Duodenal mucosa (tissue), 2 donors: ENCODE results near the gene PACS1.
"Not testable (repeated sequence)": the region's sequence is repeated elsewhere in the genome, so short reads cannot be mapped to it uniquely, and the experiment has no call there.

Experiments used
- H3K27ac ChIP-seq: one replicate; pipeline ENCODE4 v1.7.0; 2013; ENCODE audit warnings: low read depth, low read length
- H3K27me3 ChIP-seq, 2 donors: one replicate each; pipeline ENCODE4 v1.7.0; 2013; ENCODE audit warnings: low read length in 2 of 2, control low read depth in 1 of 2; ENCODE audit not compliant: insufficient read depth in 2 of 2, control insufficient read depth in 1 of 2
- H3K36me3 ChIP-seq, 2 donors: one replicate each; pipeline ENCODE4 v1.7.0; 2013; ENCODE audit warnings: low read length in 2 of 2, control low read depth in 1 of 2; ENCODE audit not compliant: insufficient read depth in 2 of 2, control insufficient read depth in 1 of 2
- H3K4me1 ChIP-seq, 2 donors: one replicate each; pipeline ENCODE4 v1.7.0; 2013; ENCODE audit warnings: low read length in 2 of 2, control low read depth in 1 of 2; ENCODE audit not compliant: insufficient read depth in 2 of 2, control insufficient read depth in 1 of 2
- H3K4me3 ChIP-seq, 2 donors: one replicate each; pipeline ENCODE4 v1.7.0; 2013; ENCODE audit warnings: low read length in 2 of 2, low read depth in 1 of 2
- H3K9ac ChIP-seq, 2 donors: one replicate each; pipeline ENCODE4 v1.7.0; 2013; ENCODE audit warnings: low read length in 2 of 2, low read depth in 1 of 2
- H3K9me3 ChIP-seq, 2 donors: one replicate each; pipeline ENCODE4 v1.7.0; 2013; ENCODE audit warnings: low read length in 2 of 2, control low read depth in 1 of 2; ENCODE audit not compliant: control insufficient read depth in 1 of 2

PACS1 gene

GRCh38 chr11:66106786-66107599, 36.9 kb downstream of the PACS1 start:
- no peaks in the 10 kb centered on the region for H3K27me3 ChIP-seq
- no peaks in the 10 kb centered on the region for H3K9me3 ChIP-seq
- H3K36me3 ChIP-seq: no peaks in the 10 kb centered on the region
- H3K27ac ChIP-seq: no peak overlapping the region
- H3K4me1 ChIP-seq: peaks cover 3 to 24% of the 10 kb centered on the region in 2 donors
- H3K9ac ChIP-seq: no peak overlapping the region
- no peak overlapping the region for H3K4me3 ChIP-seq

DNA sequence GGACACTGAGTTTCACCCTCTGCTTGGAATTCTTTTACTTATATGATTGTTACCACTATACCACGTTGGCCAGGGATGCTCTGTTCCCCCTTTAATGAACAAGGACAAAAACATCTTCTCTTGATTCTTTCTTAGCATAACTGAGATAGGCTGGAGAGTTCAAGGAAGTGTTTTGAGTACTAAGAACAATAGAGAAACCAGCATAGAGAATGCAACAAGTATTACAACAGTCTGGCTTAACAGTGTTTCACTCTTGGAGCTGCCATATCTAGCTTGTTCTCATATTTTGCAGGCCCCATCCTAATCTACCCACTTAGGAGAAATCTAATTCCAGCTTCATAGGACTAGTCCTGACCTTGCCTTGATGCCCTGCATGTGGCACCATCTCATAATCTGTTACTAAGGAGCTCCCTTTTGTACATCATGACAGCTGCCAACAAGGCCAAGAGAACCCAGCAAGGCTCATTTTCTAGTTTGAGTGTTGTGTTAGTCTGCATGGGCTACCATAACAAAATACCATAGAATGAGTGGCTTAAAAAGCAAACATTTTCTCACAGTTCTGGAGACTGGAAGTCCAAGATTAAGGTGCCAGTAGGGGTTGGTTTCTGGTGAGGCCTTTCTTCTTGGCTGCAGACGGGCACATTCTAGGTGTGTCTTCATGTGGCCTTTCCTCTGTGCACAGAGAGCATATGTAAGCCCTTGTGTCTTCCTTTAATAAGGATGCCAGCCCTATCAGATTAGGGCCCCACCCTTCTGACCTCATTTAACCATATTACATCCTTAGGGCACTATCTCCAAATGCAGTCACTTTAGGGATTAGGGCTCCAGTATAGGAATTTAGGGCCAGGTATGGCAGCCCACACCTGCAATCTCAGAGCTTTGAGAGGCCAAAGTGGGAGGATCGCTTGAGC, 37.8 kb downstream of the PACS1 start:
- Histone ChIP-seq H3K36me3 (no peaks in the 10 kb centered on the region), H3K27me3 (no peaks in the 10 kb centered on the region), H3K9ac (no peak overlapping the region), H3K4me1 (peaks cover 11 to 33% of the 10 kb centered on the region in 2 donors), H3K27ac (no peak overlapping the region), H3K4me3 (no peak overlapping the region), H3K9me3 (no peaks in the 10 kb centered on the region)

DNA sequence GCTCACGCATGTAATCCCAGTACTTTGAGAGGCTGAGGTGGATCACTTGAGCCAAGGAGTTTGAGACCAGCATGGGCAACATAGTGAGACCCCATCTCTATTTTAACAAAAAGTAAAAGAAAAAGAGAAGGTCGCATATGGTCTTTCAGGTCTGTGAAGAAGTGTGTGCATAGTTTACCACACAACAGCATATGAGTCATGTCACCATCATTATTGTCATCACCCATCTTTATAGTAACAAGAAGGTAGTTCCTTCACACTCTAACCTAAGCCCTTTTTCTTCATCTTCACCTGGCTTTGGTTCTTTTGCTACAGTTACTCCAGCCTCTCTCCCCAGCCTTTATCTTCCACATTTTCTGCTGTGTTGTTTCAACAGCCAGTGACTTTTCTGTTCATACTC, 39.2 kb downstream of the PACS1 start:
- H3K4me3 ChIP-seq: no peak overlapping the region
- no peaks in the 10 kb centered on the region for H3K36me3 ChIP-seq
- no peak overlapping the region for H3K27ac ChIP-seq
- no peak overlapping the region for H3K9ac ChIP-seq
- no peaks in the 10 kb centered on the region for H3K9me3 ChIP-seq
- H3K27me3 ChIP-seq: no peaks in the 10 kb centered on the region
- H3K4me1 ChIP-seq: peaks cover 18 to 44% of the 10 kb centered on the region in 2 donors

- no peaks in the 10 kb centered on the region for H3K36me3 ChIP-seq
- H3K27me3 ChIP-seq: no peaks in the 10 kb centered on the region
- H3K4me1 ChIP-seq: peaks cover 34 to 62% of the 10 kb centered on the region in 2 donors
- no peak overlapping the region for H3K4me3 ChIP-seq
- H3K9me3 ChIP-seq: no peaks in the 10 kb centered on the region
- no peak overlapping the region for H3K27ac ChIP-seq
- no peak overlapping the region for H3K9ac ChIP-seq
These were observed 41.1 kb downstream of the PACS1 start for GRCh38 chr11:66111158-66111557.

- H3K27ac ChIP-seq: no peak overlapping the region
- H3K4me3 ChIP-seq: no peak overlapping the region
- no peaks in the 10 kb centered on the region for H3K36me3 ChIP-seq
- H3K27me3 ChIP-seq: no peaks in the 10 kb centered on the region
- H3K4me1 ChIP-seq: peaks cover 40 to 61% of the 10 kb centered on the region in 2 donors
- H3K9me3 ChIP-seq: no peaks in the 10 kb centered on the region
- no peak overlapping the region for H3K9ac ChIP-seq
These were observed 42.0 kb downstream of the PACS1 start for GRCh38 chr11:66112041-66112491.

DNA sequence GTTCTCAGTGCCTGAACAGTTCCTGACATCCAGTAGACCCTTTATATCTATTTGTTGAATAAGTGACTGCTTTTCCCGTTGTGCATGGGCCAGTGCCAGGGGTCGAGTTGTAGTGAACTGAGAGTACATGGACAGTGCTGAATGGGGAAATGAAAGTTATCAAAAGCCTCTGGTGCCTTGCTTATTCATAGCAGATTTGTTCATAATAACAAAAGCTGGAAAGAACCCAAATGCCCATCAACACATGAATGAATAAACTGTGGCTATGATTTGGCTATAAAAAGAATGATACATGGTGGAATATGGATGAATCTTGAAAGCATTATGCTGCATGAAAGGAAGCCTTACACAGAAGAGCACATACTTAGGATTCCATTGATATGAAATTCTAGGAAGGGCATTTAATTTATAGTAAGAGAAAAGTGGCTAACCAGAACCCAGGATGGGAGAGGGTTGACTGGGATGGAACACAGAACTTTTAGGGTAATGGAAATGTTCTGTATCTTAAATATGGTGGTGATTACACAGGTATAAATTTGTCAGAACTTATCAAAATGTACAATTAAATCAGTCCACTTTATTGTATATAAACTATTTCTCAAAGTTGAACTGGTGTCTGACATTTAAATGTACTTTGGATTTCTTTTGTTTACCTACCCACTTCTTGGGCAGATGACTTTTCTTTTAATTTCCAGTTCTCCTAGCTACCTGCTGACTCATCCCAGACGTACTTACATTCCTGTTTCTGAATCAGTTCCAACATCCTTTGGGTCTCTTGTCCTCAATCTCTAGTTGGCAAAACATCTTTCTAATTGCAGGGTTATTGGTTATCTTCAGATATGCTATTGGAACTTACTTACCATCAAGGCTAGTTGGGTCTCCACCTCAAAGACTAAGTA, 42.8 kb downstream of the PACS1 start:
- H3K27ac ChIP-seq: no peak overlapping the region
- no peaks in the 10 kb centered on the region for H3K27me3 ChIP-seq
- H3K4me1 ChIP-seq: peaks cover 40 to 57% of the 10 kb centered on the region in 2 donors

GRCh38 chr11:66114957-66115356, 44.9 kb downstream of the PACS1 start:
- not testable (repeated sequence) for H3K36me3 ChIP-seq, H3K4me3 ChIP-seq, H3K9ac ChIP-seq, H3K27me3 ChIP-seq, H3K9me3 ChIP-seq, H3K27ac ChIP-seq
- H3K4me1 ChIP-seq: peaks cover 46 to 47% of the 10 kb centered on the region in 2 donors

More for the DNA sequence above, 42.8 kb downstream of the PACS1 start:
- Histone ChIP-seq H3K9ac (no peak overlapping the region), H3K4me3 (no peak overlapping the region), H3K9me3 (no peaks in the 10 kb centered on the region), H3K36me3 (no peaks in the 10 kb centered on the region)

DNA sequence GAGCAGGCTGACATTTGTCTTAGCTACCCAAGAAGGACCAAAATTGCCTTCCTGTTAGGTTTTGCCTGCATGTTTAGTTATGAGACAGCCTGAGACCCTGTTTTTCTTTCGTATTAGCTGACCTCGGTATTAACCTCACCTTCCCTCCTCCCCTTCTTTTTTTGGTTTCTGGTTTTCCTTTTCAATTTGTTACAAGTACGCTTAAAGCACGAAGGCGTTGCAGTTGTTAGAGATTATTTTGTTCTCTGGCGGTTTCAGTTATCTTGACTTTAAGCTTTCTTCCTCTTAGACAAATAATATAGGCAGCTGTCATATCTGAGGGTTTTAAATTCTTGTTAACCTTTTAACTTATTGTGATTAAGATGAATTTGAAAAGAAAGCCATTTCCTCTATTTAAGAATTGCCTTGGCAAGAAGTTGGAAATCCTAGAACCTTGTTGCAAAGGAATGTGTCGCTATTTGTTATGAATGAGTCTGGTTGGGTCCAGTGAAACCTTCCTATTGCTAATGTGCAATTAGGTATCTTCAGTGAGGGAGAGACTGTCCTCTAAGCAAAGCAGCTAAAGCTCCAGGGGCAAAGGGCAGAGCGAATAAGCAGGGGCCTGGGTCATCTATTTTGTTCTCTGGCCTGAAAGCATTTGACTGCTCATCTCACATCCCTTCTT, 45.7 kb downstream of the PACS1 start:
- peaks cover 46 to 47% of the 10 kb centered on the region in 2 donors for H3K4me1 ChIP-seq
- no peaks in the 10 kb centered on the region for H3K36me3 ChIP-seq
- no peaks in the 10 kb centered on the region for H3K9me3 ChIP-seq
- H3K27me3 ChIP-seq: no peaks in the 10 kb centered on the region
- H3K27ac ChIP-seq: no peak overlapping the region
- peak overlapping the region; percentile 35 to 42 for H3K4me3 ChIP-seq
- H3K9ac ChIP-seq: peak overlapping the region; percentile 2 to 23

GRCh38 chr11:66116576-66117361, 46.7 kb downstream of the PACS1 start:
- H3K27ac ChIP-seq: no peak overlapping the region
- no peaks in the 10 kb centered on the region for H3K36me3 ChIP-seq
- no peaks in the 10 kb centered on the region for H3K27me3 ChIP-seq
- no peaks in the 10 kb centered on the region for H3K9me3 ChIP-seq
- H3K4me1 ChIP-seq: peaks cover 44 to 46% of the 10 kb centered on the region in 2 donors
- H3K4me3 ChIP-seq: no peak overlapping the region
- no peak overlapping the region for H3K9ac ChIP-seq
